ENCODE measurements around the gene TRMT112.

DNA sequence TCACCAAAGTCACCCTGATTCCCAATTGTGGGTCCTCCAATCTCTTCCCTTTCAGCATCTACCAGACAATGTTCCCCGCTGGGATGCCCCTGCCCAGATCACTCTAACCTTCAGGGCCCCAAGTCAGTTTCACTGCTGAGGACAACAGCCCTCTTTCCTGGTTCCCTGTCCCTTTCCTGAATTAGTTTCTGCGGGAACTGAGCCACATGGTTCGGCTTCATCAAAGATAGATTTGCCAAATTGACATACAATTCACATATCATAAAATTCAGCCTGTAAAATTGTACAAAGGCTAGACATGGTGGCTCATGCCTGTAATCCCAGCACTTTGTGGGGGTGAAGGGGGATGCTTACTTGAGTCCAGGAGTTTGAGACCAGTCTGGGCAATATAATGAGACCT, 10.6 kb upstream of the TRMT112 start:
- no peak for TF ChIP-seq POLR2A (IDR thresholded peaks at IDR 0.05)
- TF ChIP-seq, protein P1, sequence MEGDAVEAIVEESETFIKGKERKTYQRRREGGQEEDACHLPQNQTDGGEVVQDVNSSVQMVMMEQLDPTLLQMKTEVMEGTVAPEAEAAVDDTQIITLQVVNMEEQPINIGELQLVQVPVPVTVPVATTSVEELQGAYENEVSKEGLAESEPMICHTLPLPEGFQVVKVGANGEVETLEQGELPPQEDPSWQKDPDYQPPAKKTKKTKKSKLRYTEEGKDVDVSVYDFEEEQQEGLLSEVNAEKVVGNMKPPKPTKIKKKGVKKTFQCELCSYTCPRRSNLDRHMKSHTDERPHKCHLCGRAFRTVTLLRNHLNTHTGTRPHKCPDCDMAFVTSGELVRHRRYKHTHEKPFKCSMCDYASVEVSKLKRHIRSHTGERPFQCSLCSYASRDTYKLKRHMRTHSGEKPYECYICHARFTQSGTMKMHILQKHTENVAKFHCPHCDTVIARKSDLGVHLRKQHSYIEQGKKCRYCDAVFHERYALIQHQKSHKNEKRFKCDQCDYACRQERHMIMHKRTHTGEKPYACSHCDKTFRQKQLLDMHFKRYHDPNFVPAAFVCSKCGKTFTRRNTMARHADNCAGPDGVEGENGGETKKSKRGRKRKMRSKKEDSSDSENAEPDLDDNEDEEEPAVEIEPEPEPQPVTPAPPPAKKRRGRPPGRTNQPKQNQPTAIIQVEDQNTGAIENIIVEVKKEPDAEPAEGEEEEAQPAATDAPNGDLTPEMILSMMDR (IDR thresholded peaks at IDR 0.05) = no peak
